Small intestine (tissue), 7 donors: ENCODE data around the gene COL7A1. TPM values are rescaled to one million over a fixed set of nuclear protein-coding genes. Genes with fewer than 3 reads are reported as not detected.

ENCODE experiments used
- DNase-seq, 2 donors: peaks; one replicate each; pipeline versions ENCODE4 v3.0.0 to v3.0.0-alpha.2; 2013
- FAIRE-seq: peaks from 2 replicates; lab custom pipeline; 2012; peaks lifted over from hg19 to GRCh38; lab: Jason Lieb, UNC
- H3K27ac ChIP-seq, 3 donors: one replicate each; pipeline ENCODE4 v1.5.1; 2013; ENCODE audit warnings: low read length in 2 of 3, mild to moderate bottlenecking in 2 of 3, control low read depth in 1 of 3, inconsistent platforms in 1 of 3, low read depth in 1 of 3, moderate library complexity in 1 of 3
- H3K27me3 ChIP-seq, 3 donors: one replicate each; pipeline ENCODE4 v1.6.1; 2013; ENCODE audit warnings: low read length in 3 of 3, inconsistent platforms in 1 of 3; ENCODE audit not compliant: control insufficient read depth in 3 of 3, insufficient read depth in 3 of 3
- H3K36me3 ChIP-seq, 3 donors: one replicate each; pipeline ENCODE4 v1.6.1; 2013; ENCODE audit warnings: low read length in 3 of 3, inconsistent platforms in 1 of 3, low read depth in 1 of 3, mild to moderate bottlenecking in 1 of 3, moderate library complexity in 1 of 3; ENCODE audit not compliant: control insufficient read depth in 3 of 3, insufficient read depth in 2 of 3
- H3K4me1 ChIP-seq, 3 donors: one replicate each; pipeline ENCODE4 v1.6.1; 2013; ENCODE audit warnings: low read length in 2 of 3, inconsistent platforms in 1 of 3, low read depth in 1 of 3, mild to moderate bottlenecking in 1 of 3, moderate library complexity in 1 of 3; ENCODE audit not compliant: control insufficient read depth in 3 of 3, insufficient read depth in 2 of 3
- H3K4me3 ChIP-seq, 3 donors: one replicate each; pipeline ENCODE4 v1.5.1; 2013; ENCODE audit warnings: low read length in 3 of 3, control low read depth in 1 of 3, inconsistent platforms in 1 of 3, low read depth in 1 of 3, mild to moderate bottlenecking in 1 of 3, moderate library complexity in 1 of 3
- H3K9me3 ChIP-seq, 2 donors: one replicate each; pipeline ENCODE4 v1.6.1; 2013; ENCODE audit warnings: low read depth in 1 of 2, low read length in 1 of 2; ENCODE audit not compliant: control insufficient read depth in 2 of 2, insufficient read depth in 1 of 2
- WGBS, 3 donors: extraction: QIAGEN DNeasy Blood & Tissue Kit; methylation state at CpG; one replicate each; pipeline ENCODE4 v1.1.7; 2013; 5-methylcytosine and 5-hydroxymethylcytosine counted together
- polyA plus RNA-seq, 4 donors: library from polyadenylated mRNA; stranded (reverse) in 3 of 4; unstranded in 1 of 4; fragments of 200-250 nt in 3 of 4; fragments of 120-200 nt in 1 of 4; gene quantifications; one replicate each; pipeline versions ENCODE4 v1.2.1 to v1.2.3, GENCODE V29; 2013
- donor health status: healthy with polysubstance abuse.
- donor health status: control.
- donor health status: control.
- donor health status: Bipolar disorder and iron deficiency.
- donor health status: healthy.

The COL7A1 gene
- polyA plus RNA-seq, 4 donors, result 8.0 to 120 (median 19.3) TPM

- Histone ChIP-seq H3K27me3 (peaks cover 0 to 11% (median 6%) of the 10 kb centered on the region in 3 donors), H3K9me3 (no peaks in the 10 kb centered on the region), H3K4me1 (peaks cover 0 to 17% (median 0%) of the 10 kb centered on the region in 3 donors), H3K4me3 (no peak overlapping the region), H3K36me3 (peaks cover 5 to 70% (median 26%) of the 10 kb centered on the region in 3 donors), H3K27ac (peak overlapping the region in 1 of 3 donors; percentile 86)
- FAIRE-seq (no peak), DNase-seq (no peak)
- 70 to 81% (median 80%) methylated on average over 6 of the region's 6 CpGs for WGBS, 3 donors
These were observed 2.3 kb upstream of the COL7A1 start for GRCh38 chr3:48597408-48597800.

- Histone ChIP-seq H3K36me3 (peaks cover 5 to 68% (median 26%) of the 10 kb centered on the region in 3 donors), H3K4me1 (peaks cover 0 to 17% (median 0%) of the 10 kb centered on the region in 3 donors), H3K4me3 (no peak overlapping the region), H3K9me3 (no peaks in the 10 kb centered on the region), H3K27me3 (peaks cover 0 to 11% (median 6%) of the 10 kb centered on the region in 3 donors), H3K27ac (peak overlapping the region in 1 of 3 donors; percentile 86)
- WGBS, 3 donors, result 63 to 78% (median 71%) methylated on average over 8 of the region's 8 CpGs
- DNase-seq, result no peak
- FAIRE-seq, result no peak
These were observed 1.7 kb upstream of the COL7A1 start for GRCh38 chr3:48596676-48597407.

DNA sequence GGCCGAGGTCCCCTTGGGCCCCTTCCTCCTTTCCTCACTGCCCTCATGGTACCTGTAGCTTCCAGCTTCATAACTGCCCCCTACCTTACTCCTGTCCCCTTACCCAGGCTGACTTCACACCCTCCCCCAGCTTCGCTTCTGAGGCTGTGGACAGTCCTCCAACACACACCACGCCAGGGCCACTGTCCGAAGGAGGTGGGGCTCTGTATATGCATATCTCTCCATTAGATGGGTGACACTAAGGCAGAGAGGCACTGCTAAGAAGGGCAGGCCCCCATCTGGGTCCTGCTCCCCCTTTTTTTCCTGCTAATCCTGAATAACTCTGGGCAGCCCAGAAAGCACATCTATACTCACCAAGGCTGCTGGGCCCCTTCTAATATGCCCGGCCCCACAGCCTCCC lies 1.0 kb upstream of the COL7A1 start:
- FAIRE-seq, result no peak
- WGBS, 3 donors, result 47 to 73% (median 68%) methylated on average over 5 of the region's 5 CpGs
- peak overlapping the region in 2 of 3 donors; percentile 1 to 22 for H3K27ac ChIP-seq

DNA sequence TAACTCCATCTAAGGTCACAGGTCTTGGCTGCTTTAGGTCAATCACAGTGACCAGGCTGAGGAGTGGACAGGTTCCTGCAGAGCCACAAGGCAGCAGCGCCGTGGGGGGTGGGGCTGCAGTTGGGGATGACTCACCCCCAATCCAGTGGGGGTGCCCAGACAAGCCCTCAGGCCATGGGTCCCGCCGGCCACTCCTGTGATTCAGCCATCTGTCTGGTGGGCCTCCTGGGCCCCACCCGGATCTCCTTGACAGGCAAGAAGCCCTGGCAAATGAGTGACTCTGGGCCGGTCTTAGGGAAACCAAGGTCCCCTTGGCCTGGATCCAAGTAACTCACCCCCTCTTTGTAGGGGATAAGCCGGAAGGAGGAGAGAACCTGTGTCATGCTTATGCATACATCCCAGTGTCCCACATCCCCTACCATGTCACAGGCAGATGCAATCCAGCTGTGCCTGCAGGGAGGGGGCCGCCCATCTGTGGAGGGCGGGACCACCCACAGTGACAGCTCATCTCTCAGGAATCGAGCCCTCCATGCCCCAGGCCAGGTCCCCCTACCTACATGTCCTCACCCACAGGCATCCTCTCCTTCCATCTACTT lies 495 bp upstream of the COL7A1 start:
- Histone ChIP-seq H3K27me3 (peaks cover 0 to 11% (median 6%) of the 10 kb centered on the region in 3 donors), H3K9me3 (no peaks in the 10 kb centered on the region), H3K36me3 (peaks cover 5 to 66% (median 17%) of the 10 kb centered on the region in 3 donors), H3K27ac (peak overlapping the region in 2 of 3 donors; percentile 1 to 17), H3K4me1 (peaks cover 0 to 17% (median 0%) of the 10 kb centered on the region in 3 donors), H3K4me3 (no peak overlapping the region)
- WGBS, 3 donors, result 16 to 37% (median 28%) methylated on average over 10 of the region's 10 CpGs
- no peak for FAIRE-seq
- peak; percentile 32 to 90 for DNase-seq

More for the DNA sequence above, 1.0 kb upstream of the COL7A1 start:
- peaks cover 0 to 11% (median 6%) of the 10 kb centered on the region in 3 donors for H3K27me3 ChIP-seq
- H3K4me3 ChIP-seq, result no peak overlapping the region
- H3K36me3 ChIP-seq, result peaks cover 5 to 68% (median 22%) of the 10 kb centered on the region in 3 donors
- H3K4me1 ChIP-seq, result peaks cover 0 to 17% (median 0%) of the 10 kb centered on the region in 3 donors
- DNase-seq, result no peak
- H3K9me3 ChIP-seq, result no peaks in the 10 kb centered on the region

- peak overlapping the region in 1 of 3 donors; percentile 50 for H3K4me3 ChIP-seq
- FAIRE-seq, result no peak
- peaks cover 0 to 17% (median 0%) of the 10 kb centered on the region in 3 donors for H3K4me1 ChIP-seq
- H3K9me3 ChIP-seq, result no peaks in the 10 kb centered on the region
- peak in 1 of 2 donors; percentile 67 for DNase-seq
- WGBS, 3 donors, result 18 to 35% (median 21%) methylated on average over 39 of the region's 39 CpGs
- H3K27me3 ChIP-seq, result peaks cover 0 to 11% (median 6%) of the 10 kb centered on the region in 3 donors
- peak overlapping the region in 1 of 3 donors; percentile 65 for H3K27ac ChIP-seq
- H3K36me3 ChIP-seq, result peaks cover 0 to 64% (median 8%) of the 10 kb centered on the region in 3 donors
These were observed 596 bp downstream of the COL7A1 start for GRCh38 chr3:48594417-48595049.

- 84 to 89% (median 88%) methylated on average over 9 of the region's 9 CpGs for WGBS, 3 donors
- peaks cover 0 to 17% (median 0%) of the 10 kb centered on the region in 3 donors for H3K4me1 ChIP-seq
- H3K4me3 ChIP-seq, result no peak overlapping the region
- H3K9me3 ChIP-seq, result no peaks in the 10 kb centered on the region
- peaks cover 0 to 61% (median 0%) of the 10 kb centered on the region in 3 donors for H3K36me3 ChIP-seq
- DNase-seq (no peak), FAIRE-seq (no peak)
- H3K27me3 ChIP-seq, result peaks cover 0 to 11% (median 6%) of the 10 kb centered on the region in 3 donors
- H3K27ac ChIP-seq, result no peak overlapping the region
These were observed 1.8 kb downstream of the COL7A1 start for GRCh38 chr3:48593337-48593736.

DNA sequence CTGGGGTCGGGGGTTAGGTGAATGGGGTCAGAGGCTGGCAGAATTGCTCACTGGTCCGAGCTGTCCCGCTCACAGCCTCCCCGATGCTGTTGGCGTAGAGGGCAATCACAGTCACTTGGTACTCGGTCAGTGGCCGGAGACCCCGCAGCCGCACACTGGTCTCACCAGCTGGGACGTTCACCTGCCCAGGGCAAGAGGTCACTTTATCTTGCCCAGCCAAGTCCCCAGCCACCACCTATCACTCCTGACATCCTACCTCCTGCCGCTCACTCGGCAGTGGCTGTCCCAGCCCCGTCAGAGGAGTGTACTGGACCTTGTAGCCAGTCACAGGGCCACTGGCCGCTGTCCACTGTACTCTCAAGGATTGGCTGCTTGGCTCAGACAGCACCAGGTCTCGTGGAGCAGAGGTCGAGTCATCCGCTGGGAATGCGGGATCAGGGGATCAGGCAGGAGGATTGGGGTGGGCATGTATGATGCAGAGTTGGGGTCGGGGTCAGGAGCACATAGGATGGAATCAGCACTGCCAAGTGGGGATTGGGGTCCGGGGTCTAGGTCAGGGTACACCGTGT lies 2.5 kb downstream of the COL7A1 start:
- peaks cover 0 to 17% (median 0%) of the 10 kb centered on the region in 3 donors for H3K4me1 ChIP-seq
- H3K9me3 ChIP-seq, result no peaks in the 10 kb centered on the region
- WGBS, 3 donors, result 85 to 89% (median 86%) methylated on average over 21 of the region's 21 CpGs
- no peak overlapping the region for H3K27ac ChIP-seq
- no peak overlapping the region for H3K4me3 ChIP-seq
- H3K36me3 ChIP-seq, result peaks cover 0 to 60% (median 0%) of the 10 kb centered on the region in 3 donors
- H3K27me3 ChIP-seq, result peaks cover 0 to 11% (median 6%) of the 10 kb centered on the region in 3 donors
- FAIRE-seq, result no peak
- no peak for DNase-seq
